ENCODE data around the gene CASQ2. TPM values are rescaled to one million over a fixed set of nuclear protein-coding genes. Genes with fewer than 3 reads are reported as not detected.

CASQ2 gene
- total and polyA plus RNA-seq, 10 of the 15 experiments (the other 5 are each of a cell fraction or from before 2014, with no cell fraction given) = not detected

GRCh38 chr1:115809076-115809475 is 40.6 kb upstream of the CASQ2 start:
- Histone ChIP-seq H3K4me2 (ENCODE audit: control insufficient read depth, insufficient read depth) (no peak overlapping the region), H3K4me3 (no peak overlapping the region), H4K20me1 (ENCODE audit: control insufficient read depth, insufficient read depth) (no peaks in the 10 kb centered on the region), H3K9me3 (replicated peaks; ENCODE audit: control insufficient read depth, insufficient read depth, low read length) (no peaks in the 10 kb centered on the region), H3K27ac (ENCODE audit: control insufficient read depth, insufficient read depth) (no peak overlapping the region), H2AFZ (ENCODE audit: control insufficient read depth, low read depth, low read length) (no peak overlapping the region), H3K36me3 (ENCODE audit: control insufficient read depth in 2 of 2, insufficient read depth in 2 of 2, low read length in 1 of 2) (no peaks in the 10 kb centered on the region), H3K4me1 (ENCODE audit: control insufficient read depth, insufficient read depth, low read length) (no peaks in the 10 kb centered on the region), H3K79me2 (ENCODE audit: control insufficient read depth, insufficient read depth, low read length) (no peaks in the 10 kb centered on the region), H3K27me3 (replicated peaks in 1 of 2; ENCODE audit: control insufficient read depth in 2 of 2, insufficient read depth in 2 of 2, low read length in 1 of 2) (no peaks in the 10 kb centered on the region; a peak in 1 of 4 replicates), H3K9ac (ENCODE audit: control insufficient read depth, insufficient read depth, low read length) (no peak overlapping the region)
- RAD21 ChIA-PET (ENCODE audit: unreplicated experiment) = interaction anchor here (0.8 to 3.1 kb wide), 5 partner anchors 52 to 212 kb away, joined by 4 to 13 read pairs (median 4); no protein-coding TSS in a partner anchor
- TF ChIP-seq ZZZ3 (IDR thresholded peaks at IDR 0.05; ENCODE audit: control insufficient read depth, insufficient read length, low read depth) = no peak
- TF ChIP-seq RUNX3 (IDR thresholded peaks at IDR 0.05; ENCODE audit: low read length) = no peak
- no peak for TF ChIP-seq MLLT1 (IDR thresholded peaks at IDR 0.05)
- no peak for TF ChIP-seq NR2F1 (conservative IDR thresholded peaks at IDR 0.05)
- TF ChIP-seq EP300 (IDR thresholded peaks at IDR 0.05; ENCODE audit: borderline replicate concordance in 1 of 2, control insufficient read depth in 1 of 2, low read depth in 2 of 2, low read length in 2 of 2) = no peak
- TF ChIP-seq CBFB (IDR thresholded peaks at IDR 0.05; ENCODE audit: low read depth) = no peak
- TF ChIP-seq, protein P1, sequence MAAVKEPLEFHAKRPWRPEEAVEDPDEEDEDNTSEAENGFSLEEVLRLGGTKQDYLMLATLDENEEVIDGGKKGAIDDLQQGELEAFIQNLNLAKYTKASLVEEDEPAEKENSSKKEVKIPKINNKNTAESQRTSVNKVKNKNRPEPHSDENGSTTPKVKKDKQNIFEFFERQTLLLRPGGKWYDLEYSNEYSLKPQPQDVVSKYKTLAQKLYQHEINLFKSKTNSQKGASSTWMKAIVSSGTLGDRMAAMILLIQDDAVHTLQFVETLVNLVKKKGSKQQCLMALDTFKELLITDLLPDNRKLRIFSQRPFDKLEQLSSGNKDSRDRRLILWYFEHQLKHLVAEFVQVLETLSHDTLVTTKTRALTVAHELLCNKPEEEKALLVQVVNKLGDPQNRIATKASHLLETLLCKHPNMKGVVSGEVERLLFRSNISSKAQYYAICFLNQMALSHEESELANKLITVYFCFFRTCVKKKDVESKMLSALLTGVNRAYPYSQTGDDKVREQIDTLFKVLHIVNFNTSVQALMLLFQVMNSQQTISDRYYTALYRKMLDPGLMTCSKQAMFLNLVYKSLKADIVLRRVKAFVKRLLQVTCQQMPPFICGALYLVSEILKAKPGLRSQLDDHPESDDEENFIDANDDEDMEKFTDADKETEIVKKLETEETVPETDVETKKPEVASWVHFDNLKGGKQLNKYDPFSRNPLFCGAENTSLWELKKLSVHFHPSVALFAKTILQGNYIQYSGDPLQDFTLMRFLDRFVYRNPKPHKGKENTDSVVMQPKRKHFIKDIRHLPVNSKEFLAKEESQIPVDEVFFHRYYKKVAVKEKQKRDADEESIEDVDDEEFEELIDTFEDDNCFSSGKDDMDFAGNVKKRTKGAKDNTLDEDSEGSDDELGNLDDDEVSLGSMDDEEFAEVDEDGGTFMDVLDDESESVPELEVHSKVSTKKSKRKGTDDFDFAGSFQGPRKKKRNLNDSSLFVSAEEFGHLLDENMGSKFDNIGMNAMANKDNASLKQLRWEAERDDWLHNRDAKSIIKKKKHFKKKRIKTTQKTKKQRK (IDR thresholded peaks at IDR 0.05; ENCODE audit: low read depth, low read length) = no peak
- TF ChIP-seq, protein P2, sequence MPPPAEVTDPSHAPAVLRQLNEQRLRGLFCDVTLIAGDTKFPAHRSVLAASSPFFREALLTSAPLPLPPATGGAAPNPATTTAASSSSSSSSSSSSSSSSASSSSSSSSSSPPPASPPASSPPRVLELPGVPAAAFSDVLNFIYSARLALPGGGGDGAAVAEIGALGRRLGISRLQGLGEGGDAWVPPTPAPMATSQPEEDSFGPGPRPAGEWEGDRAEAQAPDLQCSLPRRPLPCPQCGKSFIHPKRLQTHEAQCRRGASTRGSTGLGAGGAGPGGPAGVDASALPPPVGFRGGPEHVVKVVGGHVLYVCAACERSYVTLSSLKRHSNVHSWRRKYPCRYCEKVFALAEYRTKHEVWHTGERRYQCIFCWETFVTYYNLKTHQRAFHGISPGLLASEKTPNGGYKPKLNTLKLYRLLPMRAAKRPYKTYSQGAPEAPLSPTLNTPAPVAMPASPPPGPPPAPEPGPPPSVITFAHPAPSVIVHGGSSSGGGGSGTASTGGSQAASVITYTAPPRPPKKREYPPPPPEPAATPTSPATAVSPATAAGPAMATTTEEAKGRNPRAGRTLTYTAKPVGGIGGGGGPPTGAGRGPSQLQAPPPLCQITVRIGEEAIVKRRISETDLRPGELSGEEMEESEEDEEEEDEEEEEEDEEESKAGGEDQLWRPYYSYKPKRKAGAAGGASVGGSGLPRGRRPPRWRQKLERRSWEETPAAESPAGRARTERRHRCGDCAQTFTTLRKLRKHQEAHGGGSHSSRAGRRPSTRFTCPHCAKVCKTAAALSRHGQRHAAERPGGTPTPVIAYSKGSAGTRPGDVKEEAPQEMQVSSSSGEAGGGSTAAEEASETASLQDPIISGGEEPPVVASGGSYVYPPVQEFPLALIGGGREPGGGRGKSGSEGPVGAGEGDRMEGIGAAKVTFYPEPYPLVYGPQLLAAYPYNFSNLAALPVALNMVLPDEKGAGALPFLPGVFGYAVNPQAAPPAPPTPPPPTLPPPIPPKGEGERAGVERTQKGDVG (CRISPR knock-in tag; IDR thresholded peaks at IDR 0.05) = no peak
- ATAC-seq (no peak), DNase-seq (ENCODE audit: low read depth, low spot score) (no peak), FAIRE-seq (no peak)
- SMC1A ChIA-PET (ENCODE audit: uncharacterized antibody, unreplicated experiment) = interaction anchor here (0.6 to 2.6 kb wide), 6 partner anchors 10 to 676 kb away, joined by 3 to 9 read pairs (median 4); partner anchors contain the start of gene MAB21L3
- in situ Hi-C loops (cut with MboI) = loop anchor here (5.0 kb wide), 1 partner anchor 173 kb away; no protein-coding TSS in a partner anchor
- no TSS peak for BruUV-seq (replicated peaks)
- CTCF ChIA-PET = interaction anchor here (0.7 to 11.4 kb wide), 8 partner anchors 16 to 690 kb away, joined by 3 to 132 read pairs (median 4); no protein-coding TSS in a partner anchor
- POLR2A ChIA-PET = no interaction called here
- intact Hi-C loops (cut with micrococcal nuclease; ENCODE audit: unreplicated experiment) = no loop called here
